ENCODE data around the gene RASSF1. TPM values are rescaled to one million over a fixed set of nuclear protein-coding genes. Genes with fewer than 3 reads are reported as not detected.

Gene RASSF1
- total and polyA plus RNA-seq, 10 of the 15 experiments (the other 5 are each of a cell fraction or from before 2014, with no cell fraction given): 4.4 to 59.6 (median 37.2) TPM

- intact Hi-C loops (cut with micrococcal nuclease; ENCODE audit: unreplicated experiment): no loop called here
- H3K27me3 ChIP-seq (replicated peaks in 1 of 2; ENCODE audit: control insufficient read depth in 2 of 2, insufficient read depth in 2 of 2, low read length in 1 of 2): no peaks in the 10 kb centered on the region
- H3K9ac ChIP-seq (ENCODE audit: control insufficient read depth, insufficient read depth, low read length): no peak overlapping the region
- H3K27ac ChIP-seq (ENCODE audit: control insufficient read depth, insufficient read depth): no peak overlapping the region
- WGBS (ENCODE audit: insufficient coverage, insufficient replicate concordance, low lambda C conversion rate, missing lambda C conversion rate): 40% methylated on average over 3 of the region's 3 CpGs
- H3K79me2 ChIP-seq (ENCODE audit: control insufficient read depth, insufficient read depth, low read length): no peaks in the 10 kb centered on the region
- ChIA-PET RAD21 (ENCODE audit: unreplicated experiment) (no interaction called here), CTCF (interaction anchor here (1.7 kb wide), 1 partner anchor 10 kb away, joined by 8 read pairs; no protein-coding TSS in a partner anchor), POLR2A (no interaction called here), SMC1A (ENCODE audit: uncharacterized antibody, unreplicated experiment) (no interaction called here)
- peaks cover 0 to 2% of the 10 kb centered on the region in 2 experiments; a peak in 1 of 4 replicates for H3K36me3 ChIP-seq (ENCODE audit: control insufficient read depth in 2 of 2, insufficient read depth in 2 of 2, low read length in 1 of 2)
- H3K9me3 ChIP-seq (replicated peaks; ENCODE audit: control insufficient read depth, insufficient read depth, low read length): no peaks in the 10 kb centered on the region
- no peak overlapping the region for H3K4me3 ChIP-seq
- TF ChIP-seq ATF2 (IDR thresholded peaks at IDR 0.05; ENCODE audit: low read length) (no peak), HDAC6 (IDR thresholded peaks at IDR 0.05; ENCODE audit: unreplicated experiment) (no peak), ZNF622 (IDR thresholded peaks at IDR 0.05) (no peak), SMARCA5 (IDR thresholded peaks at IDR 0.05) (no peak), HDAC2 (IDR thresholded peaks at IDR 0.05) (no peak), IRF5 (IDR thresholded peaks at IDR 0.05; ENCODE audit: borderline replicate concordance) (no peak), IKZF2 (IDR thresholded peaks at IDR 0.05) (no peak), KLF5 (IDR thresholded peaks at IDR 0.05; ENCODE audit: partially characterized antibody) (no peak), SP1 (IDR thresholded peaks at IDR 0.05; ENCODE audit: low read depth, low read length) (no peak), RFX5 (IDR thresholded peaks at IDR 0.05; ENCODE audit: low read depth, low read length) (no peak), EP300 (IDR thresholded peaks at IDR 0.05; ENCODE audit: borderline replicate concordance in 1 of 2, control insufficient read depth in 1 of 2, low read depth in 2 of 2, low read length in 2 of 2) (no peak), PRDM15 (CRISPR knock-in tag; IDR thresholded peaks at IDR 0.05) (no peak), FOS (IDR thresholded peaks at IDR 0.05; ENCODE audit: borderline replicate concordance, extremely low read depth, insufficient read length) (no peak), YY1 (IDR thresholded peaks at IDR 0.05; ENCODE audit: low read depth, low read length) (no peak), TARDBP (IDR thresholded peaks at IDR 0.05; ENCODE audit: borderline replicate concordance) (no peak)
- no TSS peak for BruUV-seq (replicated peaks)
- H2AFZ ChIP-seq (ENCODE audit: control insufficient read depth, low read depth, low read length): no peak overlapping the region
- in situ Hi-C loops (cut with MboI): no loop called here
- DNase-seq (ENCODE audit: low read depth, low spot score) (no peak), FAIRE-seq (no peak), ATAC-seq (no peak)
- H3K4me2 ChIP-seq (ENCODE audit: control insufficient read depth, insufficient read depth): no peak overlapping the region
- H4K20me1 ChIP-seq (ENCODE audit: control insufficient read depth, insufficient read depth): no peaks in the 10 kb centered on the region
- H3K4me1 ChIP-seq (ENCODE audit: control insufficient read depth, insufficient read depth, low read length): peaks cover 8% of the 10 kb centered on the region
Measured at GRCh38 chr3:50314342-50314741, 26.3 kb downstream of the RASSF1 start.

Data from GM12878 (cell line).